Mesodermal cell (in vitro differentiated cells): Measurements from ENCODE around the gene FRMPD4.

Experiments used
- H3K27ac ChIP-seq: 2 replicates; pipeline ENCODE4 v1.7.0; 2013; ENCODE audit warnings: mild to moderate bottlenecking, low read depth, low read length, moderate library complexity; ENCODE audit not compliant: severe bottlenecking
- H3K36me3 ChIP-seq: 2 replicates; pipeline ENCODE4 v1.7.1; 2013; ENCODE audit warnings: mild to moderate bottlenecking, low read length, moderate library complexity; ENCODE audit not compliant: control insufficient read depth, insufficient read depth
- H3K4me1 ChIP-seq: one replicate; pipeline ENCODE4 v1.7.1; 2013; ENCODE audit warnings: mild to moderate bottlenecking, low read length; ENCODE audit not compliant: insufficient read depth, control insufficient read depth, poor library complexity, severe bottlenecking
- H3K4me3 ChIP-seq: 2 replicates; pipeline ENCODE4 v1.7.0; 2013; ENCODE audit warnings: low read length, control low read depth, mild to moderate bottlenecking; ENCODE audit not compliant: insufficient read depth, poor library complexity, severe bottlenecking; ENCODE audit errors: extremely low read depth
- H3K9me3 ChIP-seq: 2 replicates; pipeline ENCODE4 v1.7.1; 2013; ENCODE audit warnings: mild to moderate bottlenecking, low read length, moderate library complexity; ENCODE audit not compliant: control insufficient read depth
- WGBS, 2 experiments: methylation state at CpG; one replicate each; pipeline ENCODE4 v1.1.5; 2013; ENCODE audit warnings: missing lambda C conversion rate in 2 of 2; ENCODE audit not compliant: insufficient coverage in 2 of 2; 5-methylcytosine and 5-hydroxymethylcytosine counted together

The FRMPD4 gene

GRCh38 chrX:12423346-12423745, 285.1 kb downstream of the FRMPD4 start:
- Histone ChIP-seq H3K4me3 (no peak overlapping the region), H3K9me3 (no peaks in the 10 kb centered on the region), H3K4me1 (no peaks in the 10 kb centered on the region), H3K36me3 (no peaks in the 10 kb centered on the region), H3K27ac (no peak overlapping the region)
- no CpG with 5 or more reads among the region's 1 CpG for WGBS, 2 experiments

- Histone ChIP-seq H3K27ac (no peak overlapping the region), H3K4me3 (no peak overlapping the region), H3K36me3 (no peaks in the 10 kb centered on the region), H3K4me1 (no peaks in the 10 kb centered on the region), H3K9me3 (no peaks in the 10 kb centered on the region)
- 92% methylated on average over 2 of the region's 4 CpGs; no CpG with 5 or more reads in 1 of the 2 experiments for WGBS, 2 experiments
Observed at GRCh38 chrX:12425496-12425895, 287.2 kb downstream of the FRMPD4 start.

DNA sequence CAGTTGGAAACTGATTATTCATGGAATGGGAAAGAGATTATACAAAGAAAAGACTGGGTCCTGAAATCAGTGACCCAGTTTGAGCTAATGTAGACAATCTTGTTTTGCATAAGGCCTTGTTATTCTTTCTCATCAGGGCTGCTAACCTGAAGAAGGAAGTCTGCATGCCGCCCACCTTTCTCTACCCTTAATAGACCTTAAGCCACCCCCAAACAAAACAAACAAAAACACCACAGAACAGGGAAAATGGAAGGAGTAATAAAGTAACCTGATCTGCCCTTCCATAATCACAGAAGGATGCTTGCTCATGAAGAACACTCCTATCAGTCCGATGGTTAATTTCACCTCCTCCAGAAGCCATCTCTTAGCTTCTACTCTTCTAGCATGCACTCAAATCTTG, 288.1 kb downstream of the FRMPD4 start:
- Histone ChIP-seq H3K9me3 (no peaks in the 10 kb centered on the region), H3K27ac (no peak overlapping the region), H3K4me3 (no peak overlapping the region), H3K4me1 (no peaks in the 10 kb centered on the region), H3K36me3 (no peaks in the 10 kb centered on the region)
- WGBS, 2 experiments: no CpG with 5 or more reads among the region's 2 CpGs

DNA sequence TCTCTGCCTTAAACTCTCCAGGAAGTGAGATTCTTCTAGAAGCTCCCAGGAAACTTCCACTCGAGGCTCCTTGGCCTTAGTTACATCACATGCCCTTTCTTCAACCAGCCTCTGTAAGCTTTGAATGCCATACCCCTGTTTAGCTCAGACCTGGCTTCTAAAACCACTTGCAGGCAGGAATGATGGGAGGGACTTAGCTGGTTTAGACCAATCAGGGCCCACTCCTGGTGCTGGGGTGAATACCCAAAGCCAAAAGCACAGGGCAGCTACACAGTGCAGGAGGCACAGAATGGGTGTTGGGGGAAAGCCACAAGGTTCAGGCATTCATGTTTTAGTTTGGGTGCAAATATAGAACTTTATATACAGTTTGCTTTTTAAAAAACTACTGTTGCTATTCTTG, 296.2 kb downstream of the FRMPD4 start:
- Histone ChIP-seq H3K4me3 (no peak overlapping the region), H3K27ac (no peak overlapping the region), H3K9me3 (no peaks in the 10 kb centered on the region), H3K36me3 (no peaks in the 10 kb centered on the region), H3K4me1 (no peaks in the 10 kb centered on the region)
- WGBS, 2 experiments: no CpG with 5 or more reads among the region's 1 CpG

DNA sequence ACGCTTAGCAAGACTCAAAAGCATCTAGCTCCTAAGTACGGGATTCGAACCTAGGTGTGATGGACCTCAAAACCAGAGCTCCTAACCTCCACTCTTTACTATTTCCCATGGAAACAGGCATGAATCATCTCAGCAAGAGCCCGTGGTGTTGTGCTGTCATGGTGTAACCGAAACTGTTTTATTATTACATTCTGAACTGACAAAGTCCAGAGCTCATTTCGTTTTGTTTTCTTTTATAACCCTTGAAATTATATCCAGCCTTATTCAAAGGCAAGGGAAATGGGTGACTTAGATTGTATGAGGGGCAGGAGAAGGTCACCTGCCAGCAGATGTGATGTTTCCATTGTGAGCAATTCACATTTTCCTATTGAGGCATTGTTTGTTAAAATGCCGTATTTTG, 301.1 kb downstream of the FRMPD4 start:
- WGBS, 2 experiments: 78 to 89% methylated on average over 1 to 3 of the region's 7 CpGs
- H3K4me1 ChIP-seq: no peaks in the 10 kb centered on the region
- no peaks in the 10 kb centered on the region for H3K9me3 ChIP-seq
- H3K27ac ChIP-seq: no peak overlapping the region
- H3K4me3 ChIP-seq: no peak overlapping the region
- H3K36me3 ChIP-seq: no peaks in the 10 kb centered on the region

- no peak overlapping the region for H3K4me3 ChIP-seq
- H3K4me1 ChIP-seq: no peaks in the 10 kb centered on the region
- no peaks in the 10 kb centered on the region for H3K9me3 ChIP-seq
- H3K36me3 ChIP-seq: no peaks in the 10 kb centered on the region
- no peak overlapping the region for H3K27ac ChIP-seq
Observed at GRCh38 chrX:12440246-12440645, 302.0 kb downstream of the FRMPD4 start.

DNA sequence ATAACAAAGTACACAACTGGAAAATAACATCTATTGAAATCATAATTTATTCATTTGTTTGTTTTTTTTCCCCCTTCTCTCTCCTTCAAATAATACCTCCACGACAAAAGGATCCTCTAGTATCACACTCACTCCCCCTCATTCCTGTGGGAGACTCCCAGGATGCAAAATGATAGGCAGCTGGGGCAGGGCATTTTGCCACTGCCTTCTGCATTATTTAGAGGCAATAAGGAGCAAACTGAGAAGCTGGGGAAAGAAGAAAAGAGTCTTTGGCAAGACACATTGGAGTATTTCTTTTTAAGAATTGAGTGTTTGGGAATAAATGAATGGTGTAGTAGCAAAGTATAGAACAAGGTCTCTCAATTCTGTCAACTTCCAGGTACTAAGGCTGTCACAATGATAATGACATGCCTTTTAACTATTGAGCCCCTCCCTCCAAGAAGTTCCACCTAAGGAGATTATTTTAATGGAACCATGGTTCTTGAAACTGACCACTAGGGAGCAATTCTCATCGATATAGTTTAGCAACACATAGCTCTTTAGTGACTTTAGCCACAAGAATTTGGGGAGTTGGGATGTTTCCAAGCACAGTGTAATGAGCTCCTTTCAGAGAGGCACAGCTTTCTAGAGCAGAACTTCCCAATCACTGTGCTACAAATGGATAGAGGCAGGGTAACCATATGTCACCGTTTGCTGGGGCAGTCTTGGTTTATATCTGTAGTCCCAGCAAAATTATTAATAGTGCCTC, 303.3 kb downstream of the FRMPD4 start:
- Histone ChIP-seq H3K4me3 (no peak overlapping the region), H3K27ac (no peak overlapping the region), H3K36me3 (no peaks in the 10 kb centered on the region), H3K9me3 (no peaks in the 10 kb centered on the region), H3K4me1 (no peaks in the 10 kb centered on the region)
- WGBS, 2 experiments: no CpG with 5 or more reads among the region's 3 CpGs

- 80% methylated on average over 1 of the region's 7 CpGs for WGBS, 2 experiments
Observed at GRCh38 chrX:12443534-12444098, 305.3 kb downstream of the FRMPD4 start.

GRCh38 chrX:12446342-12447075, 308.2 kb downstream of the FRMPD4 start:
- Histone ChIP-seq H3K4me3 (no peak overlapping the region), H3K9me3 (no peaks in the 10 kb centered on the region), H3K36me3 (no peaks in the 10 kb centered on the region), H3K4me1 (peaks cover 3% of the 10 kb centered on the region), H3K27ac (no peak overlapping the region)
- WGBS, 2 experiments: 94% methylated on average over 3 of the region's 7 CpGs; no CpG with 5 or more reads in 1 of the 2 experiments

More at GRCh38 chrX:12443534-12444098, 305.3 kb downstream of the FRMPD4 start:
- no peak overlapping the region for H3K27ac ChIP-seq
- H3K4me3 ChIP-seq: no peak overlapping the region
- H3K9me3 ChIP-seq: no peaks in the 10 kb centered on the region
- no peaks in the 10 kb centered on the region for H3K4me1 ChIP-seq
- no peaks in the 10 kb centered on the region for H3K36me3 ChIP-seq

GRCh38 chrX:12447448-12448064, 309.3 kb downstream of the FRMPD4 start:
- Histone ChIP-seq H3K4me3 (no peak overlapping the region), H3K27ac (no peak overlapping the region), H3K36me3 (no peaks in the 10 kb centered on the region), H3K9me3 (no peaks in the 10 kb centered on the region), H3K4me1 (peaks cover 3% of the 10 kb centered on the region)
- WGBS, 2 experiments: 92% methylated on average over 2 of the region's 5 CpGs; no CpG with 5 or more reads in 1 of the 2 experiments
